Glomerular visceral epithelial cell (primary cell): ENCODE data around the gene ARHGAP15.
"Not testable (repeated sequence)": the region's sequence is repeated elsewhere in the genome, so short reads cannot be mapped to it uniquely, and the experiment has no call there.

Source experiments
- DNase-seq: peaks from one replicate; pipeline ENCODE4 v3.0.0-alpha.2; 2016; ENCODE audit errors: extremely low spot score

ARHGAP15 gene

DNA sequence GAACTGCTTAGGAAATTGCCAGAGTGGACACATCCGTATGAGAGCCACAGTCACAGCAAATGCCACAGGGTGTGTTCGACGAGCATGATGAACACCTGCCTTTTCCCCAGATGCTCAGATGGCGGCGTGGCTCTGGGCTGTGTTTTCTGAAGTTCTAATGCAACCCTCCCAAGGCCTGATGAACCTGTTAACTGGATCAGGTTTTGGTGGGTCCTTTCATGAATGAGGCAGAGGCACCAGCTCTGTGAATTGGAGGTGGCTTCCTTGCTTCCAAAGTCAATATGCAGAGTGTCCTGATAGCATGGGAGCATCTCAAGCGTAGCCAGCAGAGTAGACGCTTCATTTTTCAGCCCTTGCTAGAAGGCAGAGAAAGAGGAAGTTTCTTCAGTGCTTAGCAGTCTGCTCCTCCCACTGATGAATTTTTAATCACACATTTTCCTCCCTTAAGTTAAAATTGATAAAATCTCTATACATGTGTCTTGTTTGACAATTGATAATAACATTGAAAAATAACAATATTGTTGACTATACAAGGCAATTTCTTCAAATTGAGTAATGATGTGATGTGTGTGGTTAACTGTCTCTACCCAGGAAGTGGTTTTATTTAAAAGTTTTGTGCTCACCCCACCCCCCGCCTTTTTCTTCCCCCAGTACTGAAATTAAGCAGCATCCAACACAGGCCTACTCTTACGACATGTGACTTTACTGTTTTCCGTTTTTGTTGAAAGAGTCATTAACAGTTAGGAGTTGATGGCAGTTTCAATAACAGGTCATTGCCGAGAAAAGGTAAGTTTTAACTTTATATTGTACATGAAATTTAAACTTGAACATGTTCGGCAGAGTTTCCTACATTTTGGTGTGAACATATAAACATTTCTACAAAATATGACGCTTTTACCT lies at the start of gene ARHGAP15:
ARHGAP15 (plus strand) TSS at position 739 of the 900 bp plus-strand sequence.
- no peak for DNase-seq

DNA sequence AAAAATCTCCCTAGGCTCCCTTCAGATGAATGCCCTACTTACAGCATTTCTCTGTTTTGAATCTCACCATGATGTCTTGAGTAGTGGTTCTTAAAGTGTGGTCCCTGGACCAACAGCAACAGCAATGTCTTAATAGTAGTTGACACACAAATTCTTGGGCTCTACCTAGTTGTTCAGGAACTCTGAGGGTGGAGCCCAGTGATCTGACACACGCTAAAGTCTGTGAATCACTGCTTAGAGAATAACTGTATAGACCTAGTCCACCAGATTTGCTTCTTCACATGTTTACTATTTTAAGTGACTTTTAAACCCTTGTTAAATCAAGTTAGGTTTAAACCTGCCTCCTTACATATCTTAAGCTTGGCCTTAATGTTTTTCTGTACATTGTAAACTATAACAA lies 47.6 kb upstream of the ARHGAP15 start:
- no peak for DNase-seq

DNA sequence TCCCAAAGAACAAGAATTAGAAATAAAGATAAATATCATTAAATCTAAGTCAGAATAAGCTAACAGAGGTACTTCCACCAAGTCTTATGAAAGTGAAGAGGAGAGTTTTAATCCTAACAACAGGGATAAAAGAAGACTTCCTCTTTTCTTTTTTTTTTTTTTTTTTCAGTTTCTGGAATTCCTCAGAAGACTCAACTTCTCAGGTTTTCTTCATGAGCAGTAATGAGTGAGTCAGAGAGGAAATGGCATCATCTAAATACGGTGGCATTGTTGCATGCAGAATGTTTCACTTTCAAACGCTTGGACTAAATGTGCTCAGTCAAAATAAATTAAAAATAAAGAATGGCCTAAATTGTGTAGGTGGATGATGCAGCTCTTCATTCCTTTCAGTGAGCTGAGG lies 45.6 kb upstream of the ARHGAP15 start:
- DNase-seq: peak; percentile 60

DNA sequence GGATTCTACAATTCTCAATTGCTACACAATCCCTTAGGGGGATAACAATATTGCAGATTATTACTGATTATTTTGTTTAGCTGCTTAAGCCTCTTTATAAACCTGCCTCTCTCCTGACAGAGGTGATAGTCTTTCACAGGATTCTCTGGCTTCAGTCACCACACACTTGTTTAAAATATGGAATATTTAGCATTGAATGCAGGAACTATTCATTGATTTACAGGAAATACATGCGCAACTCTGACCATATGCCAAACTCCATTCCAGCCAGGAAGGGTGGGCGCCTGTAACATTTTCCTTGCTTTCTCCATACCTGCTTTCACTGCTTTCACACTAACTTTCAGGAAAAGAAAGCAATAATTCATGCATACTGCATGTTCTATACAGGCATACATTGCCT lies 44.8 kb upstream of the ARHGAP15 start:
- no peak for DNase-seq

DNA sequence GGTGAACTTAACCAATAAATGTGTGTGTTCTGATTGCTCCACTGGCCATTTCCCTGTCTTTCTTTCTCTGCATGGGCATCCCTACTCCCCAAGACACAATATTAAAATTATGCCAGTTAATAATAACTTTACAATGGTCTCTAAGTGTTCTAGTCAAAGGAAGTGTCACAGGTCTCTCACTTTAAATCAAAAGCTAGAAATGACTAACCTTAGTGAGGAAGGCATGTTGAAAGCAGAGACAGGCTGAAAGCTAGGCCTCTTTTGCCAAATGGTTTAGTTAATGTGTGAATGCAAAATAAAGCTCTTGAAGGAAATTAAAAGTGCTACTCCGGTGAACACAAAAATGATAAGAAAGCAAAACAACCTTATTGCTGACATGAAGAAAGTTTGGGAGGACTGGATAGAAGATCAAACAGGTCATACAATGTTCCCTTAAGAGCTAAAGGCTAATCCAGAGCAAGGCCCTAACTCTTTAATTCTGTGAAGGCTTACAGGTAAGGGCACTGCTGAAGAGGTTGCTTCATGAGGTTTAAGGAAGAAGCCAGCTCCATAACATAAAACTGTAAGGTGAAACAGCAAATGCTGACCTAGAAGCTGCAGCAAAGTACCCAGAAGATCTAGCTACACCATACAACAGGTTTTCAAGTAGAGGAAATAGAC lies 44.0 kb upstream of the ARHGAP15 start:
- no peak for DNase-seq

DNA sequence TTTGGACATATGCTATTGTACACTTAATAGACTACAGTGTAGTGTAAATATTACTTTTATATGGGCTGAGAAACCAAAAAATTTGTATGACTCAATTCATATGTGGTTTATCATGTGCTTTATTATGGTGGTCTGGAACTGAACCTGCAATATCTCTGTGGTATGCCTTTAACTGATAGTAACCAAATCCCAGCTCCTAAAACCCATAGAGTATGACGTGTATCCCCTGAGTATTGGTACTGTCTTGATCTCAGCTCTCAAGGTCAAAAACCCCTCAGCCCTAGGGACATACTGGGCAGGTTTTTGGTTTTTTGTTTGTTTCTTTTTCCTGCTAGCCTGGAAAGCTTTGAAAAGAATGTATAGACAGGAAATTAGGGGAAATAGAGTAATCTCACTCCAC lies 42.2 kb upstream of the ARHGAP15 start:
- no peak for DNase-seq

DNA sequence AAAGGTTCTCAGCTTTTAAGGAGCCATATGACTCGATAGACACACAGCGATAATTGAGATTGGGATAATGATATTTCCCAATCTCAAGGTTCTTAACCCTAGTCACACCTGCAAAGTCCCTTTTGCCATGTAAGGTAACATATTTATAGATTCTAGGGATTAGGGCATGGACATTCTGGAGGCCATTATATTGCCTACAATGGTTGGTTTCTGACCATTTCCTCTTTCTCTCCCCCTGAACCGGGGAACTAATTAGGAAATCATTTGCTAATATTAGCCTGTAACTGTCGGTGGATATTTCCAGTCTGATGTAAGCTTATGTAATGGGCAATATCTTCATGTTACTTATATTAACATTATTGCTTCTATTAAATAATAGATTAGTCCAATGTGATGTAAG lies 40.8 kb upstream of the ARHGAP15 start:
- no peak for DNase-seq

DNA sequence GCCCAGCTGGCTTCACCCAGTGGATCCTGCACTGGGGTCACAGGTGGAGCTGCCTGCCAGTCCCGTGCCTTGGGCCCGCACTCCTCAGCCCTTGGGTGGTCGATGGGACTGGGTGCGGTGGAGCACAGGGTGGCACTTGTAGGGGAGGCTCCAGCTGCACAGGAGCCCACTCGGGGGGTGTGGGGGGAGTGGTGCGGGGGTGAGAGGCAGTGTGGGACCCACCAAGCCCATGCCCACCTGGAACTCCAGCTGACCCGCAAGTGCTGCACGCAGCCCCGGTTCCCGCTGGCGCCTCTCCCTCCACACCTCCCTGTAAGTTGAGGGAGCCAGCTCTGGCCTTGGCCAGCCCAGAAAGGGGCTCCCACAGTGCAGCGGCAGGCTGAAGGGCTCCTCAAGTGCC lies 39.7 kb upstream of the ARHGAP15 start:
- DNase-seq: not testable (repeated sequence)

DNA sequence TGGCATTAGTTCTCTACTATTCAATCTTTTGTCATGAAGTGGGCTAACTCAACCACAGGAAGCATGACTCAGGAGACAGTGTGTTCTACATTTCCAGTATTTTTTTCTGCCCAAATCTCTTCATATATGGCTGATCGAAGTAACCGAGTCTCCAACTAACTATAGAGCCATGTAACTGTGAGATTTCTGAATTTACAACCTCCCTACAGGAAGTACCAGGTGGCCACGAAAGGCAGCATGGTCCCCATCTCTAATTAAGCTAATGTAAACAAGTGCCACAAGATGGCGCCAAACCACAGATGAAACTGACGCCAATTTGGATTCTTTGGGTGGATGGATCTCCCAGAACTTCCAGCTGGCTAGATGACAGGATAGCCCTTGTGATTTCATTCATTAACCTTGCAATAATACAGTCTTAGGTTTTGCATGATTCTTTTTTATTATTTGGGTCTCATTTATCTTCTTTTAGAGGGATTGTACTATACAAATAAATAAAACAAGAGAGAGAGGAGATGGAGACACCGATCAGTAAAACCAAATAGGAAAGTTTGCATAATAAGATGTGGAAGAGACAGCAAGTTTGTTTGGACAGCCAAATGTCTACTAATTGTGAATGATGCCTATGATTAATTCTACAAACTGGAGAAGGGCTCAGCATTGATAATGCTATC lies 18.3 kb upstream of the ARHGAP15 start:
- DNase-seq: peak; percentile 75

DNA sequence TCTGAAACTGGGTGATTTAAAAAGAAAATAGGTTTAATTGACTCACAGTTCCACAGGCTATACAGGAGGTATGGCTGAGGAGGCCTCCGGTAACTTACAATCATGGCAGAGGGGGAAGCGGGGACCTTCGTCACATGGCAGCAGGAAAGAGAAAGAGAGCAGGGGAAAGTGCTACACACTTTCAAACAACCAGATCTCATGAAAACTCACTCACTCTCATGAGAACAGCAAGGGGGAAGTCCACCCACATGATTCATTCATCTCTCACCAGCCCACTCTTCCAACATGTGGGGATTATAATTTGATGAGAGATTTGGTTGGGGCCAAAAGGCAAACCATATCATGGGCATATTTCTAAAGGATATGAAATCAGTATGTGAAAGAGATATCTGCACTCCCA lies 12.0 kb upstream of the ARHGAP15 start:
- no peak for DNase-seq

DNA sequence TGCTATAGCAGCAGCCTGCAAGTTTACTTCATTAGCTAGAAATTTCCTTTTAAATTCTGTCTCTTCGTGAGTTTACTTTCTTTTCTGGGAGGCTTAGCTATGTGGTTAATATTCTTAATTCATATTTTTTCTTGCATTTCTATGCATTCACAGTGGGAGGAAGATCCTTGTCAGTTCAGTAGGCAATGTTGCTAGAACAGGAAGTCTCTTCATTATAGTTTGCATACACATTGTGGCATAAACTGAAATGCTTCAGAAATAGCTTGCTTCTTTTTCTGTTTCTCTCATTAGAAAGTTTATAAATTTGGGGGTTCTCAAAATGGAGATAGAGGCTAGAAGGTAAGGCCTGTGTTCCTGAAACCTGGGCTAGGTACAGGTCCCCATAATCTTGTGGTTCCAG lies 8.1 kb upstream of the ARHGAP15 start:
- DNase-seq: no peak

DNA sequence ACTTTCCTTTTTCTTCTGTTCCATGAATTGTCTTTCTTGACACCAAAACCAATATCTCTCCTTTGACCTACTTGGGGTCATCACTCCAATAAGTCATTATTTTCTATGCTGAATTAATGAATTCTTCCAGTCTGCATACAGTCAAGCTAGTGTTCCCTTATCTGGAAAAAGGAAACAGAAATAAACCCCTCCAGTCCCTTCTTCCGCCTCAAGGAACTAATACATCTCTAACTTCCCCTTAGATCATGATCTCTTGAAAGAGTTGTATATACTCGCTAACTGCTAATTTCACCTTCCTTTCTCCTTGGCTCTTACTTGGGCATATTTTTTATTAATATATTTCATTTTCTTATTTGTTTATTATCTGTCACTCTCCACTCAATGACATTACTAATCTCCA lies 7.3 kb upstream of the ARHGAP15 start:
- no peak for DNase-seq

DNA sequence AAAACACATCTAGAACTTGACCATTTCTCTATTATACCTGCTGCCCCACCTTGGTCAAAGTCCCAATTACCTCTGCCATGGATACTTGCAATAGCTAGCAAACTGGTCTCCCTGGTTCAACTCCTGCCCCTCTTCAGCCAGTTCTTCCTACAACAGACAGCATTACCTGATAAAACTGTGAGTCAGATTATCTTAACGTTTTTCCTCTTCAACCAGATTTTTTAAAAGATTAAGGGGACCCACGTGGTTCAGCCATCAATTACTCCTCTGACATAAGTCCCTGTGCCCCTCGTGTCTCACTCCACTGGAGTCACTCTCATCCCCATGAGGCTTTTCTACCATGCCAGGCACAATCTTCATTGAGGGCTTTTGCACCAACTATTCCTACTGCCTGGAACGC lies 5.3 kb upstream of the ARHGAP15 start:
- no peak for DNase-seq

DNA sequence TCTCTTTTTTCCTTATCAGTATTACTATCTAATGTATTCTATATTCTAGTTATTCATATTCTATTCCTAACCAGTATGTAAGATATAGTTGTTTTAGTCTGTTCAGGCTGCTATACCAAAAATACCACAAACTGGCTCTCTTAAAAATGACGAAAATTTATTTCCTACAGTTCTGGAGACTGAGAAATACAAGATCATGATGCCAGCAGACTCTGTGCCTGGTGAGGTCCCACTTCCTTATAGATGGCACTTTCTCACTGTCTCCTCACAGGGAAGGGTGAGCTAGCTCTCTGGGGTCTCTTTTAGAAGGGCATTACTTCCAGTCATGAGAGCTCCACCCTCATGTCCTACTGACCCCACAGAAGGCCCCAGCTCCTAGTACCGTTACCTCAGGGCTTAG lies 4.8 kb upstream of the ARHGAP15 start:
- DNase-seq: no peak

DNA sequence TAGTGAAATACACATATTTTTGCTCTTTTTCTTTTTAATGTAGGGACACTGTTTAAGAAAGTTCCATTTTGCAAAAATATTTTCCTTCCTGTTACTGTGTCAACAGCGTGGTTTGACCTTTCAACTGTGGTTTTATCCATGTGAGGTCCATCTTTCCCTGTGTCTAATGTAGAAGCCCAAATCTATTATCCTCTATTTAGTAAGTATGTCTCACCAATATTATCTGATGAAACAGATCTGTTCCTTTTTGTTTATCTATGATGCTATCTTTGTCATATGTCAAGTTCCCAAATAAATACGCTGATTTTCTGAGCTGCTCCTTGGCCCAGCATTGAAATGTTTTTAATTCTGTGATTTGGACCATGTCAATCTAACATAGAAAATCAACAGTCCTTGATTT lies 3.5 kb upstream of the ARHGAP15 start:
- no peak for DNase-seq

DNA sequence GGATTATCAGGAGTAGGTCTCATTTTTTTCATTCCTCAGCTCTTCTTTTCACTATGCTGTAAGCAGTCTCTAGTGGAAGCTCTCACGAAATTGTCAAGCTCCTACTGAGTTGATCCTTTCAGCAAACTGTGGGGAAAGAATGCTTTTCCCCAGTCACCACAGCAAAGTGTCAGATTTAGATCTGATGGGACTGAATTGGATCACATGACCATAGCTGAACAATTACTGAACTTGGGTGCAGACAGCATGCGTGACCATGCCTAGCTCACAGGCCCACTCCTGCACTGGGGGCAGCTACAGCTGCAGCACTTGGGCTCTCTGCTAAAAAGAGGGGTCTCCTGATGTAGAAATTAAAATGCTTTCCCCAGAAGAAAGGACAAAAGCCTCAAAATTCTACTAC lies 3.1 kb downstream of the ARHGAP15 start:
- no peak for DNase-seq

DNA sequence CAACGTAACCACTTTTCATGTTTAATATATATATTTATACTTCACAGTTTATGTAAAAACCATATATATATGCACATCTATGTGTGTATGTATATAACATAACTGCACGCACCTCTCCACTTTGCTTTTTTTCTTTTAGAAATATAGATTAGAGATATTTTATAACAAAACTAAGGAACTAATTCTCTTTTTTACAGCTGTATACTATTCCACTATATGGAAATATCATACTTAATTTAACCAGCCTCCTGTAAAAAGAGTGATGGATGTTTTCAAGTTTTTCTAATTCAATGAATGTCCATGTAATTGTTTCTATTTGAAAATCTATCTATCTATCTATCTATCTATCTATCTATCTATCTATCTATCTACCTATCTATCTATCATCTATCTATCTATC lies 4.6 kb downstream of the ARHGAP15 start:
- DNase-seq: no peak

DNA sequence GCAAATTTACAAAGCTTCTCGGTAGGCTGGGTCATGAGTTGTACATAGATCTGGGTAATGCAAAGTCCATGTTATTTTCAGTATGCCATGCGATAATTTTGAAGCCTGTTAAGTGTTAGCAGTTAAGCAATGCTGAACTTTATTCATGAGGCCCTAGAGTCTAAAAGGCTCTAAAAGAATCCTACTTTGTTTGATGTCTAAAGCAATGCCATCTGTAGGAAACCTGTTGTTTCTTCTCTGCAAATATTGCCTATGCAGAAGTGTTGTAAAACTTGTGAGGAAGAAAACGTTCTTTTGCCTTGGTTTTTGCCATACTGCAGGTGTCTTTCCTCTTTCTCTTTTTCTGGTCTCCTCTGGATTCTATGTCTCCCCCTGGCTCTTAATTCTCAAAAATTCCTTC lies 9.1 kb downstream of the ARHGAP15 start:
- DNase-seq: no peak

DNA sequence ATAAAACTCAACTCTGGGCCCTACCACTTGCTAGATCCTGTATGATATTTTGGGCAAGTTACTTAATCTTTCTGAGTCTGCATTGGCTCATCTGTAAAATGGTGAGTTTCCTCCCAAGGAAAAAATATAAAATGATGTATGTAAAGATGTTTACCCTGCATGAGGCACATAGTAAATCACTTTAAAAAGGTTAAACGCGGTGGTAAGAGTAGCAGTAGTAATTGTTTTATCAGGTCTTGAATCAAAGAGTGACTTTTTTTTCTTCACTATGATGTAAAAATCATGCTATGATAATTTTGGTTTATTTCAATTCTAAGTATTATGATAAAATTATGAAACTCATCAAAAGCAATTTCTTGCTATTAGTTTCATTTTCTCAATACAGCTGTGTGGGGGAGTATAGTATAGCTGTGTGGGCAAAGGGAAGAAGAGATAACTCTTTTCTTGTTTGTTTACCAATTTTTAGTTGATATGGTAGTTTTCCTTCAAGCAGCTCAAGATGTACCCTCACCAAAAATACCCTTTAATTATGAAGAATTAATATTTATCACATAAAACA lies 10.7 kb downstream of the ARHGAP15 start:
- DNase-seq: no peak

DNA sequence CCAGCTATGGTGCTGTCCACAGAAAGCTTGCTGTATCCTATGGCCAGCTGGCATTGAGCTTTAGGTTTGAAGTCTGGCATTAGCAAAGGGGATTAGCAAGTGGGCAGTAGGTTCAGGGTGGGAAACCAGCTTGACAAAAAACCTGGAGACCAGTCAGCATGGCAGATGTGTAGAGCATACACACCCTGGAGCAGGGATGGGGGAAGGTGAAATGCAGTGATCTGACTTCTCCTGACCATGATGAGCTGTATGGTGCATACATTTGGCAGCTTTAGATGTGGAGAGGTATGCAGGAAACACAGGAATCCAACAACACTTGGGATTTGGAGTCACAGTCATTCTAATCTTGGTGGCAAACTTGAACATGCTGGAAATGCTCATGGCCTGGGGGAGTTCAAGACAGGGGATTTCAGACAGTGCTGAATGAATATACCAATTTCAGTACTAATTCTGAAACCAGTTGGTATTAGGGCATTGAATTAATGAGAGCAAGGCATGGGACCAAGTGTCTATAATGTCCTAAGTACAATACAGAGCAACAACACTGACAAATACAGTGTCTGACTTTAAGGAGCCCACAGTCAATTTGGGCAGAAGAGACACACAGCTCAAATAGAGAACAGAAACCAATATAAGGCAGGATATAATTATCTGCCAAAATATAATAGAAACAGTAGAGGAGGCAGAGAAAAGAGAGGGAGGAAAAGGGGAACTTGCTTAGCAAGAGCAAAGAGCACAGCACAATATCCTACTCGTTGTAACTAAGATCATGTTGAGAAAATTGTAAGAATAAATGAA lies 11.8 kb downstream of the ARHGAP15 start:
- no peak for DNase-seq

DNA sequence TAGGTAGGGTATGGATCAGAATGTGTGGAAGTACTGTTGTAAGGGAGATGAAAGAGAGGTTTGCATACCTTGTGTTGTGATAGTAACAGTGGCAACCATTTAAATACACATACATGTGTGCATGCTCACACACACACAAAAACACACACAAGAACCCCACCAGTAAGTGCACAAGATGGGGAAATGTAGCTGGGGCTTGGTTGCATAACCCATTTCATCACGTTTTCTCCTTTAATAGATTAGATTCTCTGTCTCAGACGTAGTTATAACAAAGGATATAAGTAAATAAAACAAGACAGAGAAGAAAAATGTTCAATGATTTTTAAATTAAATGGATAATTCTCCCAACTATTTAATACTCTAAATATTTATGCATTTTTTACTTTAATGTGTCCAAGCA lies 13.4 kb downstream of the ARHGAP15 start:
- DNase-seq: no peak
